GM18873 (cell line): ENCODE results near the gene TPBGL.

Source experiments
- ATAC-seq: cut with Tn5 transposase; IDR thresholded peaks from one replicate; pipeline ENCODE4 v1.9.1; 2021; ENCODE audit warnings: mild to moderate bottlenecking, moderate library complexity, moderate number of reproducible peaks; ENCODE audit not compliant: unreplicated experiment, low FRiP score

Gene TPBGL

GRCh38 chr11:75286826-75287465 lies 46.4 kb downstream of the TPBGL start:
- ATAC-seq: no peak

- ATAC-seq: no peak
These were observed 47.0 kb downstream of the TPBGL start for GRCh38 chr11:75287579-75287978.

- ATAC-seq: no peak
These were observed 48.9 kb downstream of the TPBGL start for GRCh38 chr11:75289511-75289760.

GRCh38 chr11:75289919-75290318 lies 49.3 kb downstream of the TPBGL start:
- ATAC-seq: no peak

GRCh38 chr11:75291741-75292140 lies 51.2 kb downstream of the TPBGL start:
- no peak for ATAC-seq

GRCh38 chr11:75292943-75293342 lies 52.4 kb downstream of the TPBGL start:
- ATAC-seq: no peak
